Osteoblast (primary cell): ENCODE results near the gene BCAR3. TPM values are rescaled to one million over a fixed set of nuclear protein-coding genes. Genes with fewer than 3 reads are reported as not detected.

Source experiments
- DNase-seq: peaks from one replicate; pipeline ENCODE4 v3.0.0; 2011; ENCODE audit warnings: low spot score, mixed read lengths; ENCODE audit not compliant: insufficient read length; ENCODE audit errors: missing footprints
- H2AFZ ChIP-seq: 2 replicates; pipeline ENCODE4 v1.6.0; 2011; ENCODE audit warnings: mild to moderate bottlenecking, low read length
- H3K27ac ChIP-seq: 2 replicates; pipeline ENCODE4 v1.5.1; 2011; ENCODE audit warnings: mild to moderate bottlenecking, low read depth, low read length, moderate library complexity
- H3K27me3 ChIP-seq: 2 replicates; pipeline ENCODE4 v1.6.0; 2012; ENCODE audit warnings: mild to moderate bottlenecking, control low read depth, inconsistent platforms, low read length, moderate library complexity; ENCODE audit not compliant: insufficient read depth
- H3K36me3 ChIP-seq: 2 replicates; pipeline ENCODE4 v1.5.1; 2011; ENCODE audit warnings: mild to moderate bottlenecking, low read length, control low read depth, moderate library complexity; ENCODE audit not compliant: insufficient read depth
- H3K4me1 ChIP-seq: 2 replicates; pipeline ENCODE4 v1.5.1; 2011; ENCODE audit warnings: mild to moderate bottlenecking, low read length, control low read depth, moderate library complexity; ENCODE audit not compliant: insufficient read depth
- H3K4me2 ChIP-seq: 2 replicates; pipeline ENCODE4 v1.6.0; 2011; ENCODE audit warnings: mild to moderate bottlenecking, low read length; ENCODE audit not compliant: insufficient read depth
- H3K4me3 ChIP-seq: fragments of 200-600 bp; sonication (generic); 3 replicates; pipeline ENCODE4 v1.5.1; 2012; ENCODE audit warnings: mild to moderate bottlenecking, low read length, inconsistent platforms; ENCODE audit not compliant: insufficient read depth
- H3K79me2 ChIP-seq: 2 replicates; pipeline ENCODE4 v1.6.0; 2012; ENCODE audit warnings: mild to moderate bottlenecking, low read length, control low read depth, inconsistent platforms; ENCODE audit not compliant: insufficient read depth
- H3K9me3 ChIP-seq: 2 replicates; pipeline ENCODE4 v1.5.1; 2011; ENCODE audit warnings: low read depth, low read length, control low read depth
- H4K20me1 ChIP-seq: 2 replicates; pipeline ENCODE4 v1.6.0; 2012; ENCODE audit warnings: mild to moderate bottlenecking, low read length, control low read depth; ENCODE audit not compliant: insufficient read depth
- total RNA-seq: library from RNA; depleted of rRNA; stranded (reverse); fragments of >200 nt; gene quantifications from 2 replicates; pipeline ENCODE4 v1.2.3, GENCODE V29; 2012
- TF ChIP-seq, protein P1 (sequence below): IDR thresholded peaks from 2 replicates; pipeline ENCODE4 v1.5.1; 2011; ENCODE audit warnings: mild to moderate bottlenecking, low read depth, low read length, moderate library complexity; ENCODE audit errors: extremely low read depth

BCAR3 gene
- total RNA-seq, 1 donor, result 34.0 TPM

DNA sequence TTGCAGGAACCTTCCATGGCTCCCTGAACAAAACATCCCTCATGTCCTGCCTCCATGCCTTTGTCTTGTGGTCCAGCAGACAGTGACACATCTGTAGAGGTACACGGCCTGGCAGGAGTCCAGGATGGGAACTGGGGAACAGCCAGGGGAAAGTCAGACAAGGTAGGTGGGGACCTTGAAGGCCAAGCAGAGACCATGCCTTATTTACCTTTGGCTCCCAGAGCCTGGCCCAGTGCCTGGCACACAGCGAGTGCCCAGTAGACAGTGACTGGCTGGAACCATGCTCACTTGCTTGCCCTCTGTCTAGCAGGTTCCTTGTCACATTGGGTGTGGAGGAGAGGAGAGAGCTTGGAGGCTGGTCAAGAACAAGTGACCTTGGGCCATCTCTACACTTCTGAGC lies 81.0 kb downstream of the BCAR3 start:
- peaks cover 18% of the 10 kb centered on the region for H3K4me1 ChIP-seq
- H3K27ac ChIP-seq, result no peak overlapping the region
- TF ChIP-seq, protein P1, sequence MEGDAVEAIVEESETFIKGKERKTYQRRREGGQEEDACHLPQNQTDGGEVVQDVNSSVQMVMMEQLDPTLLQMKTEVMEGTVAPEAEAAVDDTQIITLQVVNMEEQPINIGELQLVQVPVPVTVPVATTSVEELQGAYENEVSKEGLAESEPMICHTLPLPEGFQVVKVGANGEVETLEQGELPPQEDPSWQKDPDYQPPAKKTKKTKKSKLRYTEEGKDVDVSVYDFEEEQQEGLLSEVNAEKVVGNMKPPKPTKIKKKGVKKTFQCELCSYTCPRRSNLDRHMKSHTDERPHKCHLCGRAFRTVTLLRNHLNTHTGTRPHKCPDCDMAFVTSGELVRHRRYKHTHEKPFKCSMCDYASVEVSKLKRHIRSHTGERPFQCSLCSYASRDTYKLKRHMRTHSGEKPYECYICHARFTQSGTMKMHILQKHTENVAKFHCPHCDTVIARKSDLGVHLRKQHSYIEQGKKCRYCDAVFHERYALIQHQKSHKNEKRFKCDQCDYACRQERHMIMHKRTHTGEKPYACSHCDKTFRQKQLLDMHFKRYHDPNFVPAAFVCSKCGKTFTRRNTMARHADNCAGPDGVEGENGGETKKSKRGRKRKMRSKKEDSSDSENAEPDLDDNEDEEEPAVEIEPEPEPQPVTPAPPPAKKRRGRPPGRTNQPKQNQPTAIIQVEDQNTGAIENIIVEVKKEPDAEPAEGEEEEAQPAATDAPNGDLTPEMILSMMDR, result no peak

DNA sequence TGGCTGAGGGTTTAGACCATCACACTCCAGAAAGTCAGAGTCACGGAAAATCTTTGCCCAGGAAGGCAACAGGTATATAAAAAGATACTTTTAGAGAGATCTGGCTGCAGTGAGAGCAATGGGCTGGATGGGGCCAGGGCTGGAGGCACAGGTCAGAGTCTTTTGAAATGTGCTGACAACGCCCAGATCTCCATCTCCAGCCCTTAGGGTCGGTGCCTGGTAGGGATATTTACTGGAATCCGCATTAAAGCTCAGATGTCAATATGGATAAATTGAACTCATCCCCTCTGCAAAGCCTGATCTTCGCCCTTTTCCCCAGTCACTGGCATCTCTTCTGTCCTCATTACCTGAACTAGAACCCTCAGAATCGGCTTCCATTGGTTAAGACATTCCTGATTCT lies 82.2 kb downstream of the BCAR3 start:
- no peak overlapping the region for H3K27ac ChIP-seq
- peaks cover 64% of the 10 kb centered on the region for H4K20me1 ChIP-seq
- no peak for DNase-seq
- no peak overlapping the region for H3K4me2 ChIP-seq
- no peak overlapping the region for H2AFZ ChIP-seq
- peaks cover 3% of the 10 kb centered on the region for H3K36me3 ChIP-seq
- peaks cover 100% of the 10 kb centered on the region for H3K79me2 ChIP-seq
- TF ChIP-seq, protein P1, result no peak
- no peaks in the 10 kb centered on the region for H3K27me3 ChIP-seq
- H3K4me1 ChIP-seq, result peaks cover 19% of the 10 kb centered on the region
- no peaks in the 10 kb centered on the region for H3K9me3 ChIP-seq
- H3K4me3 ChIP-seq, result no peak overlapping the region

More for the DNA sequence above, 81.0 kb downstream of the BCAR3 start:
- Histone ChIP-seq H3K79me2 (peaks cover 97% of the 10 kb centered on the region), H4K20me1 (peaks cover 56% of the 10 kb centered on the region), H2AFZ (no peak overlapping the region), H3K27me3 (no peaks in the 10 kb centered on the region), H3K36me3 (peaks cover 3% of the 10 kb centered on the region), H3K4me2 (no peak overlapping the region), H3K9me3 (no peaks in the 10 kb centered on the region), H3K4me3 (no peak overlapping the region)
- DNase-seq, result no peak

- Histone ChIP-seq H3K27ac (no peak overlapping the region), H2AFZ (no peak overlapping the region), H4K20me1 (peaks cover 69% of the 10 kb centered on the region), H3K79me2 (peaks cover 100% of the 10 kb centered on the region), H3K4me2 (no peak overlapping the region), H3K36me3 (peaks cover 3% of the 10 kb centered on the region), H3K4me3 (no peak overlapping the region), H3K4me1 (peaks cover 25% of the 10 kb centered on the region), H3K27me3 (no peaks in the 10 kb centered on the region), H3K9me3 (no peaks in the 10 kb centered on the region)
- TF ChIP-seq, protein P1, result no peak
- no peak for DNase-seq
Observed at GRCh38 chr1:93598861-93599439, 82.7 kb downstream of the BCAR3 start.

DNA sequence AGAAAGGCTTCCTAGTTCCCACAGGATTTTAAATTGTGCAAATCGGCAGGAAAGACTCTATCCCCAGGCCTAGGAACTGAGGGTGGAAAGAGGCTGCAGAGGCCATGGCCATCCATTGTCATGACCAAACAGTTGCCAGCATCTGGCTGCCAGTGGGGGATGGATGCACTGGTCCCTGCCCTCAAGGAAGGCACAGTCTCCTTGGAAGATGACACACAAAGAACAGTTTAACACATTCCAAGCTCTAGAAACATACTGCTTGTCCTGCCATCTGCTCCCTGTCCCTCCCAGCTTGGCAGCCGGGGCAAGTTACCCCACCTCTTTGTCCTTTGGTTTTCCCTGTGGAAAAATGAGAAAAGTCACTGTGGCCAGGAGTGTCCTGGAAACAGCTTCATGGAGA lies 83.2 kb downstream of the BCAR3 start:
- no peak overlapping the region for H2AFZ ChIP-seq
- peaks cover 26% of the 10 kb centered on the region for H3K4me1 ChIP-seq
- H3K4me2 ChIP-seq, result no peak overlapping the region
- no peak overlapping the region for H3K4me3 ChIP-seq
- no peak overlapping the region for H3K27ac ChIP-seq
- peaks cover 100% of the 10 kb centered on the region for H3K79me2 ChIP-seq
- H3K27me3 ChIP-seq, result no peaks in the 10 kb centered on the region
- peaks cover 3% of the 10 kb centered on the region for H3K36me3 ChIP-seq
- H3K9me3 ChIP-seq, result no peaks in the 10 kb centered on the region
- H4K20me1 ChIP-seq, result peaks cover 67% of the 10 kb centered on the region
- TF ChIP-seq, protein P1, result no peak
- no peak for DNase-seq
